ENCODE results near the gene BICC1.

Gene BICC1

DNA sequence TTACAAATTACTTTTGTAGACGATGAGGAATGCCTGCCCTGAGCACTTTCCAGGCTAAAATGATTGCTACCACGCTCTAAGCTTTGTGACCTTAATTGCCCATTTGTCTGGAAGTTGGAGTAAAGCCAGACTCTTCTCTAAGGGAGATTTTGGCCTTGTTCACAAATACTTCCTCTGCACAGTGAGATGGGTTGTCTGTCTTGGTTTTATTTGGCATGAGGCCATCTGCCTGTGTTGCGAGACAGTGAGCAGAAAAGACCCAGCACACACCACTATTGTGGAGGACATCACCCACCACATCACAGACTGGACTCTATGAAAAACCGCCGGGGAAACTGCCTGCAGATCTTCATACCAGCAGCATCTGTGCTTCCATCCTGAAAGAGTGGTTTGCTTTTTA, 138.4 kb downstream of the BICC1 start:
- DNase-seq (ENCODE audit: low read depth), result peak; percentile 75

DNA sequence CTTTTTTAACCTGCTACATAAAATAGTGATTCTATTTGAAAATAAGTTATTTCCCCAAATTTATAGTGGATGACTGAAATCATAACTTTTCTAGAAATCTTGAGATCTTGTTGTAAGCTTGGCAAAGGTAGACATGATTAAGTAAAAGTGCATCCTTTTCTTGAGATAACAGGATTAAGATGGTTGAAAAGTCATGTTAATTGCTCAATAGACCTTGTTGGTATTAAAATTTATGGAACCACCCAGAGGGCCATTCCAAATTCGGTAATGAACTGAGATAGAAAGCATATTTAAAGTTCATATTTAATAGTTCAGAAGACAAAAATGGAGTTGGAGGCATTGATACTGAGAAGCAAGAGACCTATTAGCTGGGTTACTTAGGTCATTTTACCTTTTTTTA, 139.1 kb downstream of the BICC1 start:
- DNase-seq (ENCODE audit: low read depth), result no peak

DNA sequence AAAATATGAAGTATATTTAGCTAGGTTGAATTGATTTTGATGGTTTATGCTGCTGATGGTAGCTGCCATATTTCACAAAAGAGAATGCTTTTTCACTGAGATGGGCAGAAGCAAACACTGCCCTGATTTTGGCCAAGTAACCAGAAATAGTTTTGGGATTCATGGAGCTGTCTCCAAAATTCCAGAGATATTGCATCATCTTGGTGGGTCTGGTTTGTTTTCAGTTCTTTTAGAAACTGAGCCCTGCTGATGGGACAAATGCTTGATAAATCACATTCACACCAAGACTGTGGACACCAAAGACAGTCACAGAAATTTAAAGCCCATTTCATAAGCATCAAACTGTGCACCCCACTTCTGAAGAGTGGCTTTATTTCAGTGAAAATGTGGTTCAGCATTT, 140.5 kb downstream of the BICC1 start:
- no peak for DNase-seq (ENCODE audit: low read depth)

DNA sequence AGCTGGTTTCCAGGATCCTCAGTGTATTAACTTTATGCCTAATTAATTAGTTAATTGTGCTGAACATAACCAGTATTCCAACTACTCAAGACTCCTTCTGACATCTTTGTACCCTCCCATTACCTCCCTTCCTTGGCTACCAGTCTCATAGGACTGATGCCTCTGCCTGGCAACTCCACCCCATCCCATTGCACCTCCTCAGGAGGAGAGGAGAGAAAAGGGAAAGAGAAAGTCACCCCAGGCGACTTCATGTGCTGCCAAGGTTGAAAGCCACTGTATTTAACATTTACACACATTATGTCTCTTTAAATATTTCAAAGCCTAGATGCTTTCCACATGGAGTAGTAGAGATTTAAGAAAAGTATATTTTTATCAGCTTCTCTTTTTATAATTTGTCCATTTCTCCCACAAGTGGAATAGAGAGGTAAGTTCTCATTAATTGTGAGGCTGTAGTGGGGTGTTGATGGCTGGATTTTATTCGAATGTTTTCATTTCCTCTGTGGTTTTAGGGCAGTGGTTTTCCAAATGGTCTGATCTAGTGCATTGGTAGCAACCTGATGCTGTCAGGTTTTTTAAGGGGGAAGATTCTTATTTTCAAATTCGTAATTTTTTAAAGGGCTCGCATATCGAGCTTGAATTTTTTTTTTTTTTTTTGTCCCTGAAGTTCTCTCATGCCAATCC, 148.0 kb downstream of the BICC1 start:
- peak; percentile 47 for DNase-seq (ENCODE audit: low read depth)

DNA sequence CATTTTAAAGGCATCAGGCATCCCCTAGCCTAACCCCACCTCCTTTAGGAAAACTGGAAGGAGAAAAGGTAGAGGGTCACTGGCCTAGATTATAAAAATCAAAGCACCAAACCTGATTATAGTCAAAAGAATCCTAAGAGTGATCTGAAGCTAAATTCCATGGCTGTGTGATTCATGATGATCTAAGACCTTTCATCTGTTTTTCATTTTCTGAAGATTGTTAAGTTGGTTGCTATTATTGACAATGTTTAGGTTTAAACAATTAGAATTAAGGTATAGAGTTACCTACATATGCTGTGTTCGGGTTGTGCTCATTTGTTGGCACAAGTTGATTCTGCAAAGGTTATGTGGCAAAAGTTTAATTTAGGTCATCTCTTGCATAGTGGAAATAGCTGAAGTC, 148.7 kb downstream of the BICC1 start:
- peak; percentile 76 for DNase-seq (ENCODE audit: low read depth)

DNA sequence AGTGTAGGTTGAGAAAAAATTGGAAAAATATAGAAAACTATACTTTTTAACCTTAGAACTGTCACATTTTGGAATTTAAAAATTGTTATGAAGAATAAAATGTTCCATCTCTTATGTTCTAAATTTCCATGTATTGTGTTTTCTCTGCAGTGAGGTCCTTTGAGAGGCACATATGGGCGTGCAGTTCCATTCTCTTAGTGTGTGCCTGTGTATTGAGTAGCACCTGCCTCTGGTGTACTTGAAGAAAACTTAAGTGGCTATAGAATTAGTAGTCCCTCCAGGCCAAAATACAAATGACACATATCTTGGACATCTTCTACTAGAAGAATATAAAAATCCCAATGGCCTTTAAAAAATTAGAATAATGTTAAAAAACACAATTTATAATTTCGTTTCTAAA, 149.2 kb downstream of the BICC1 start:
- DNase-seq (ENCODE audit: low read depth), result no peak

DNA sequence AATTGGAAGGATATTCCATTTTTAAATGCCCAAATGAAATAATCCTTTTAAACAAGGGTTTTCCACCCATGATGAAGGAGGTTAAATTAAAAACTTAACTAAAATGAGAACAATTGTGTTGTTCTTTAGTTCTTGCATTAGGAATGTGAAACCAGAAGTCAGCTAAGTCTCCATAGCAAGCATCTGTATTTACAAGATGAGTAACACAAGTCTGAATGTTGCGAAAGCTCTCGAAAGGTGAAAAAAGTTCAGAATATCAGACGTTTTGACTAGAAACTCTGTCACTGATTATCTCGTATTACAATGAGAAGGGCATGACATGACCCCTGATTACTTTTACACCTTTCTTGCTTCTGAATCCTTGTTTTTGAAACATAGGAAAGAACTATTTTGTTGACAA, 149.6 kb downstream of the BICC1 start:
- peak; percentile 97 for DNase-seq (ENCODE audit: low read depth)

DNA sequence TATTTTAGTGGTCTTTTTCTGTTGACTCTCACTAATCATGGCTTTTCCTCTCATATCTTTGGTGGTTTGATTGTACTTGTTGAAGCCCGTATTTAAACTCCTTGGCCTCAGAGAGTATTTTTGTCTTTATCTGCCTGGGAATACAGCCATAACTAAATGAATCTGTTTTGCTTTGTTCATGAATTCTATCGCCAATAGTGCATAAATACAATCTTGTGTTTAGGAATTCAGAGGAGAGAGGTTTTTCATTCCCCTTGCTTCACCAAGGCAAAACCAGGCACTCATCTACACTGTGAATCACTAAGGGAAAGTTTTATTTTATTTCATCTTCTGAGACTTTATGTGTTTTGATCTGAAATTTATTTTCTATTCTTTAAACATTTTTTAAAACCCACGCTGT, 152.7 kb downstream of the BICC1 start:
- DNase-seq (ENCODE audit: low read depth), result no peak

DNA sequence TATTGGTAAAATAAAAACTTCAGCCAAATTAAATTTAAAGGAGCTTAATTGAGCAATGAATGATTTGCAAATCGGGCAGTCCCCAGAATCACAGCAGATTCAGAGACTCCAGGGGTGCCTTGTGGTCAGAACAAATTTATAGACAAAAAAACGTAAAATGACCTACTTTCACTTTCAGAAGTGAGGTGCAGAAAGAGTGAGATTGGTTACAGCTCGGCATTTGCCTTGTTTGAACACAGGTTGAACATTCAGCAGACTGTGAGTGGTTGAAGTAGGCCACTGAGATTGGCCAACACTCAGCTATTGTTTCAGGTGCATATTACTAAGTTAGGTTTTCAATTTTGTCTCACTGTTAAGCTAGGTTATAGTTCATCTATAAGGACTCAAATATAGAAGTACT, 153.4 kb downstream of the BICC1 start:
- DNase-seq (ENCODE audit: low read depth), result peak; percentile 64

DNA sequence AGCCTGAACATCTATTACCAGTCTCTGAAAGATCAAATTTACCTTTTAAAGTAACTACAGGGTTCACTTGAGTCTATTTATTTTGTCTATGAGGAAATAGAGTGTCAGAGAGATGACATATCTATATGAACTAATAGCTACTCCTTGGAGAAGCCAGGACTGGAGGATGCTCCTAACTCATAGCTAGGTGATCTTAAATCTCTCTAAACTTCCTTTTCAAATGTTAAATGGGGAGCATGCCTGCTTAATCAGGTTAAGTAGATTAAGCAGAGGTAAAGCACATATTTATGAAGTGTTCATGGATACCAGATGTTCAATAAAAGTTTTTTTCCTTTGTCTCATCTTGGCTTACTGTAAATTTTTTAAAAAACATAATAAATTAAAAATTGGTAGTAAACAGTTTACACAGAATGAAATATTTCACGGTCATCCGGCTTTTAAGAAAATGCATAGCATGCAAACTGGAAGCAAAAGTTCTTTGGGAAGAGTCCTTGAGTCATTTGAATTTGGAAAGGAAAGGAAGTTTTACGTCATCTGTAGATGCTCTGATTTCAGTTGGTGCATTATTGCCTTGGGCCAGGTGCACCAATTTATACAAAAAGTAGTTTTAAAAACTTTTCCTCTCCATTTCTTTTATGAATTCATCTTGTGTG, 155.1 kb downstream of the BICC1 start:
- DNase-seq (ENCODE audit: low read depth), result no peak

DNA sequence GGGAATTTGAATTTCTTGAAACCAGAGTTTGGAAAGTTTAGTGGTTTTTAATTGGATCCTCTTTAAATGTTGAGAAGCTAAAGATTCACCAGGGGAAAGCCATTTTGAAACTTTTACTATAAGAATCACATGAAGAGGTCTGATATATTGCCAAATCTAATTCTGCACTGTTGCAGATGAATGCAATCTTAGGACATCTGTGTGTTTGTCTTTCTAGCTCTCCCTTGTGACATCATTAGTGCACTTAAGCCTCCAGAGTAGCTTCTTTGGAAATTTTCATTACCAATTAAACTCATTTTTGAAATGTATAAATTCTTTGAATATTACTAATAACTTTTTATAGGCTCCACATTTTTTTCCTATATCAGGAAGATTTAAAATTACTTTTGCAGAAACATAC, 160.2 kb downstream of the BICC1 start:
- peak; percentile 57 for DNase-seq (ENCODE audit: low read depth)

DNA sequence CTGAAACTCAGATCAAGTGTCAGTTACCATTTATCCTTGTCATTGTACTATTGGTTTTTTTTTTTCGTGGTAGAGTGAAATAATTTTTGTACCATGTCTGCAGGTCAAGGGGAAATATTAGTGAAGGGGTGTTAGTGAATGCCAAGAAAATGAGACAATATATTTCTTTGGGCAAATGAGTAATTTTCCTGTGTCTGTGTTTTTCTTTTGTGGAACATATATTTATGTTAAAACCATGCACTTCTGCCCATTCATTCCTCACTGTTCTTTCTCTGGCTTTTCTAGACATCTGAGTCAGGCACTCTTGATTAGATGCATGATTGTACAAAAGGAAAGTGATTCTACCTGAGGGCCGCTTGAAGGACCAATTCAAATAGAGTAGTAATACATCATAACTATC, 161.6 kb downstream of the BICC1 start:
- peak; percentile 40 for DNase-seq (ENCODE audit: low read depth)

DNA sequence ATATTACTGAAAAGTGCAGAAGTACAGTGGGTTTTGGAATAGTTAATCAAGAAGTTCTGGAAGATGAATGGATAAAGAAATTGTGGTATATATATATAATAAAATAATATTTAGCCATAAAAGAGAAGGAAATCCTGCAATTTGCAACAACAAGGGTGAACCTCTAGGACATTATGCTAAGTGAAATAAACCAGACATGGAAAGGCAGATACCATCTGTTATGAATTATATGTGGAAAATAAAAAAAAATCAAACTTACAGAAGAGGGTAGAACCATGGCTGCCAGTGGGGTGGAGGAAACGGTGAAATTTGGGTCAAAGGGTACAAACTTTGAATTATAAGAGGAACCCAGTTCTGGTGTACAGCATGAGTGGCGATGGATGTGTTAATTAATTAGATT, 162.6 kb downstream of the BICC1 start:
- no peak for DNase-seq (ENCODE audit: low read depth)

DNA sequence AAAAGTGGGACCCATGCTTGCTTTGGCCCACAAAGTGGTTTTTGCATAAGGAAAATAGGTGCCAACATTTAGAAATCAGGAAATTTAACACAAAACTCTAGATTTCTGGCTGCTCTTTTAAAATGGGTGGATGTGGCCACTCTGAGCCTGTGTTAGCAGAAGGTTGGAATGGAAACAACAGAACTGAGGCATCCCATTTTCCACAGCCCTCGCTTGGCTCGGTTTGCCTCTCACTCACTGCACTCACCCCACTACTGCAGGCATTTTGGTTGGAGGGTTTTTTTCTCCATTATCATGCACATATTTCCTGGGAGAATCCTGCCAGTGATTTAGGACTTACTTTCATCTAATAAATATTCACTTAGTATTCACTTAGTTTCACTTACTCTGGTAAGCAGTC, 178.9 kb downstream of the BICC1 start:
- DNase-seq (ENCODE audit: low read depth), result no peak

DNA sequence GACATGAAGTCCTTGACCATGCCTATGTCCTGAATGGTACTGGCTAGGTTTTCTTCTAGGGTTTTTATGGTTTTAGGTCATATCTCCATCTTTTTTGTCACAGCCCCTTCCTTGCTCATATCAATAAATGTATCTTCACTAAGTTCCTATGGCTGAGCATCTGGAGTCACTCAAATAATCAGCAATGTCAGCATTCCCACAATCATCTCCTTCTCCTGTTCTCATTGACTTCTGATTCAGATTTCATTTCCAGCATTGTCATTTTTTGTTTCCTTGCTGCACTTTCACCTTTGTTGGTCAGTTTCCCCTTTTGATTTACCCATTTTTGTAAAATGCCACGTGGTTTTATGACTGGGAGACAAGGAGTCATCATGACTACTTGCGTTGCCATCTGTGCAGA, 181.2 kb downstream of the BICC1 start:
- no peak for DNase-seq (ENCODE audit: low read depth)

DNA sequence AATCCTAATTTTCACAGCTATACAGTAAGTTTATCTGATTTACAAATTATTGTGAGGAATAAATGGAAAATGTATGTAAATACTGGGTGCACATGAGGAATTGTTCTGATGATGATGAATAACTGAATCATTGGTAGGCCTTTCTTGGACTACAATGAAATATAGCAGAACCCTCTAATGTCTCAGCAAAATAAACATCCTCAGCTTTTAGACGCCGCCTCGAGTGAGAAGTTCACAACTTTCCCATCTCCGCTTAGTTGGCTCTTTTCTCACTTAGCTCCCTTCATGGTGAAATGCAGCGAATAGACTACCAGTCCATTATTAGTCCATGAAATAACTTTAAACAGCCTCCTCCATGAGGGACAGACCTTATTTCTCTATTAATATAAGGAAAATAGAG, 182.3 kb downstream of the BICC1 start:
- peak; percentile 6 for DNase-seq (ENCODE audit: low read depth)

DNA sequence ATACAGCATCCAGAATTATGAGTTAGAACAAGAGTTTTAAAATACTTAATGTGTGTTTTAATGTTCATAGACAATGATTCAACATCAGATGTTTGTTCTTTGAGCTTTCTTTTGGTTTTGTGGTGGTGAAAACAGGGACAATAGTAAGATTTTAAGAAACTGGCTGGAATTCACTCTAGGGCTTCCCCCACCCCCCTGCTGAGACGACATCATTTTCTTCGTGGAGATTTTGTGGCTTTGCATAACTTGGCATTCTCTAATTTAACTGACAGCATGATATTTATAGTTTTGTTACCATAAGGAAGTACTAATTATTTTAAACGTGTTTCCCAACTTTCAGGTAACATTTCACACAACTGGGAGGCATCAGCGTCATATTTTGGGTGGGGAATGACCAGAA, 184.1 kb downstream of the BICC1 start:
- peak; percentile 6 for DNase-seq (ENCODE audit: low read depth)

DNA sequence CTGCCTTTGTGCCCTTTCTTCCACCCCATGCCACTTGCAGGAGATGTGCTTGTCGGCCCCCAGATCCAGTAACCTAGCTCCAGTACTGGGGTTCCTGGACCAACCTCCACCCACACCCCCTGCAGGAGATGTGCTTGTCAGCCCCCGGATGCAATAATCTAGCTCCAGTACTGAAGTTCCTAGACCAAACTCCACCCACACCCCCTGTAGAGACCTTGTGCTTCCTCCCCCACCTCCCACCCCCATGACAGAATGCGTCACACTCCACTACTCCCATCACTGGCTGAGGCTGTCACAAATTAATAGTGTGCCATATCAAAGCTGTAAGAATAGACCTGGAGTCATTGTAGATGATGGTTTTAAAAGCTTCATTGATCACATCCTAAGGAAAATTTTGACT, 185.0 kb downstream of the BICC1 start:
- DNase-seq (ENCODE audit: low read depth), result no peak

DNA sequence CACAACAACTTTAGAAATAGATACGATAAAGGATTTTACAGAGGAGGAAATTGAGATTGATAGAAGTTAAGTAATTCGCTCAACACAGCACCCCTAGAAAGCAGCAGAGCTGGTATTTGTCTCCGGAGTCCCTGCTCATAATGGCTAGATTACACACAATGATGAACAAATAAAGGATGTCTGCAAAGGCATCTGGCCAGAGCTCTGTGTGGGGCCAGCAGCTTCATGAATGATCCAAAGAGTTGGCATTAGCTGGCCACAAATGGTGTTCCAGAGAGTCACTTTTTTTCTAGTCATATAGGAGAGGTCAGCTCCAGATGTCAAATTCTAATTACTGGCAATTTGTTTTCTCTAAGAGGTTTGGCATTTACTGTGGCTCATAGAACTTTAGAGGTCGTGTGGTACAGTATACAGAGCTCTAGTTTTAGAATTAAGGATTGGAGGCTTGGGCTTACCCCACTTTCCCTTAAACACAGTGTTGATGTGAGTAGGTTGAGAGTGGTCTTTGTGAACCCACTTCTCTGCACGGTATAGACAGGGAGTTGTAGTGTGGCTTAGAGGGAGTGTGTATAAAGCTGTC, 186.2 kb downstream of the BICC1 start:
- no peak for DNase-seq (ENCODE audit: low read depth)

DNA sequence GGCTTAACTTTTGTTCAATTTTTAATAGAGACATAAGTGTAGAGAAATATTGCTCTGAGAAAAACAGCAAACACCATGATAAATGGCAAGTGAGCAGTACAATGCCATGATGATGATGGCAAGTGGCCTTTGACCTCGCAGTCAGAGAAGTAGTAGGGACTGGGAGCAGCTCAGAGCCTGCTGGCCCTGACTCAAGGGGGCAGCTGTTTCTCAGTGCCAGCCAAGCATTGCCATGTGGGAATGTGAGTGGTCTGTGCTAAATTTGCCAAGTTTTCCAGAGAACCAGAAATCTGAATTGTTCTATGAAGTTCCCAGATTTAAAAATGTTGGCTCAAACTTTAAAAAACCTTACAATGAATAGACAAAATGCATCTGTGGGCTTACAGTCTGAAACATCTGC, 187.9 kb downstream of the BICC1 start:
- DNase-seq (ENCODE audit: low read depth), result no peak

DNA sequence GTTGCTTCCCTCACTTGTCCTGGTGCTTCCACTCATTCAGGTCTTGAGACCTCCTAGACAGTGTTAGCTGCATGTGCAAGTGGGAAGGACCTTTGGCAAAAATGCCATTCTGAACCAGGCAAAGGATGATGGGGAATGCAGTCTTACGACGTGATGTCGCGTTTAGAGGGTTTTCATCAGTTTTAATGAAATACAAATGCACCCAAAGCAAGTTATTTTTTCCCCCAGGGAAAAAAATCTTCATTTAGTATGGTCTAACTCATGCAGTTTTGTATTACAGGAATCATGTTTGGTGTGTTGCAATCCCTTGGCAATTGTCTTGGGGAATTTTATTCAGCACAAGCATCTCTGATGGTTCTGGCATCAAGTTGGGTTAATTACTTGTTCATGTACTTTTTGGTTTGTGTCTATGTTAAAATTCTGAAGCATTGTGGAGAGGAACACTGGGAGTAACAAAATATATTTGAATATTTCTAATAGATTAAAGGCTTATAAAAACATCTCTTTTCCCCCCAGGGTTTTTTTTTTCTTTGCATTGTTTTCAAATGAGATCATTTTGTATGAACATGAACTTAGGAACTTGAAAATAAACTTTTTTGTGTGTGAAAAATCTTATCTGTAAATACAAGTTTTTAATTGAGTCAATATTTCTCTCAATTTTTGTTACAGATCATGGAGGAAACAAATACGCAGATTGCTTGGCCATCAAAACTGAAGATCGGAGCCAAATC, 188.9 kb downstream of the BICC1 start:
- DNase-seq (ENCODE audit: low read depth), result peak; percentile 90

DNA sequence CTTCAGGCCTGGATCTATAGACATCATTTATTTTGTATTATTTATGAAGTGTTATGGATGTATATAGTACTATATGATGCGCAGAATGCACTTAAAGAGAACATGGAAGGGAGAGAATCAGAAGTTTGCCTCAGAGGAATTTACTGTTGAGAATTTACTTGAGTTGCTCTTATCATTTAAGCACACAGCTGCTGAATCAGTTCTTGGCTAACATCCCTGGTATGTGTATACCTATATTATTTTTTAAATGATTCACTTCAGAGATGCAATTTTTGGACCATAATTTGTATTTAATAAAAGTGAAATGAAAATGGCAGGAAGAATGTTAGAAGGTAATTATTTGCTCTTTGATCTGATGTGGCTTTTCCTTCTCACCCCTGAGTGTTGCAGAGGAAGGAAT, 191.6 kb downstream of the BICC1 start:
- DNase-seq (ENCODE audit: low read depth), result peak; percentile 84

DNA sequence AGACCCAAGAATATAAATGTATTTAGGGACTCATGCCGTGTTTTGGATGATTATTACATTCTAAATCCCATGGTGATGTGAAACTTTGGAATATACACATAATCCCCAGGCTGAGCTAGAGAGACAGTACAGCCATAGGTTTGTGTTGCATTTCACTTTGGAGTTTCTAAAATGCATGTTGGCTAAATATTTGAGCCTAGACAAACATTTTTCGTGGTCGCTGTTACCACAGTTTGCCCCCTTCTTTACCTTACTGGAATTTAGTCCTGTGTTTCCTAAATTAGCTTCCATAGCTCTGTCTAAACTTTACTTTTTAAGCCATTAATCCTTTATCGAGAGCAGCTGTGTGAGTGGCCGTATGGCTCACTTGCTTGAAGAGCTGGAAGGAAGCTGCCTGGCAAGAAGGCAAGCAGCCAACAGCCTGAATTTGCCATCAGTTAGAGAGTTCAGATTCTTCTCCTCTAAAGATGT, 192.0 kb downstream of the BICC1 start:
- DNase-seq (ENCODE audit: low read depth), result peak; percentile 61
